ENCODE measurements around the gene TP63. TPM values are rescaled to one million over a fixed set of nuclear protein-coding genes. Genes with fewer than 3 reads are reported as not detected.

The TP63 gene
- total and polyA plus RNA-seq, 11 donors = 0.11 to 1.4 (median 0.37) TPM

- TF ChIP-seq POLR2A (IDR thresholded peaks at IDR 0.05) (no peak), CTCF (IDR thresholded peaks at IDR 0.05) (no peak)
- DNase-seq = no peak
- WGBS, 4 donors = 72 to 82% (median 75%) methylated on average over 7 of the region's 7 CpGs
- H3K27ac ChIP-seq = no peak overlapping the region
- intact Hi-C loops (cut with DNase I) = no loop called here
- H3K4me1 ChIP-seq = no peaks in the 10 kb centered on the region
- H3K27me3 ChIP-seq = no peaks in the 10 kb centered on the region
- no peaks in the 10 kb centered on the region for H3K36me3 ChIP-seq
- H3K9me3 ChIP-seq = no peaks in the 10 kb centered on the region
- H3K4me3 ChIP-seq = no peak overlapping the region
- peak in 1 of 4 donors; percentile 45 for ATAC-seq
These were observed 161.1 kb downstream of the TP63 start for GRCh38 chr3:189792046-189792929.

- ATAC-seq = no peak
- Histone ChIP-seq H3K9me3 (no peaks in the 10 kb centered on the region), H3K27ac (no peak overlapping the region), H3K4me3 (no peak overlapping the region), H3K4me1 (no peaks in the 10 kb centered on the region), H3K36me3 (no peaks in the 10 kb centered on the region), H3K27me3 (no peaks in the 10 kb centered on the region)
- WGBS, 4 donors = 84 to 96% (median 87%) methylated on average over 3 of the region's 3 CpGs
- TF ChIP-seq CTCF (IDR thresholded peaks at IDR 0.05) = no peak
- TF ChIP-seq POLR2A (IDR thresholded peaks at IDR 0.05) = no peak
- intact Hi-C loops (cut with DNase I) = no loop called here
- no peak for DNase-seq
These were observed 163.3 kb downstream of the TP63 start for GRCh38 chr3:189794518-189794917.

- ATAC-seq (no peak), DNase-seq (no peak)
- TF ChIP-seq CTCF (IDR thresholded peaks at IDR 0.05) = no peak
- no peak for TF ChIP-seq POLR2A (IDR thresholded peaks at IDR 0.05)
- H3K27me3 ChIP-seq = no peaks in the 10 kb centered on the region
- H3K4me3 ChIP-seq = no peak overlapping the region
- H3K9me3 ChIP-seq = no peaks in the 10 kb centered on the region
- 82 to 91% (median 85%) methylated on average over 5 of the region's 5 CpGs for WGBS, 4 donors
- no peak overlapping the region for H3K27ac ChIP-seq
- no peaks in the 10 kb centered on the region for H3K36me3 ChIP-seq
- H3K4me1 ChIP-seq = no peaks in the 10 kb centered on the region
- intact Hi-C loops (cut with DNase I) = no loop called here
These were observed 166.0 kb downstream of the TP63 start for GRCh38 chr3:189797103-189797750.

GRCh38 chr3:189799366-189799765 lies 168.2 kb downstream of the TP63 start:
- H3K27ac ChIP-seq = no peak overlapping the region
- intact Hi-C loops (cut with DNase I) = no loop called here
- H3K4me1 ChIP-seq = no peaks in the 10 kb centered on the region
- H3K9me3 ChIP-seq = no peaks in the 10 kb centered on the region
- no peaks in the 10 kb centered on the region for H3K27me3 ChIP-seq
- H3K4me3 ChIP-seq = no peak overlapping the region
- WGBS, 4 donors = 64 to 89% (median 68%) methylated on average over 1 of the region's 1 CpG
- ATAC-seq (no peak), DNase-seq (no peak)
- no peaks in the 10 kb centered on the region for H3K36me3 ChIP-seq
- no peak for TF ChIP-seq POLR2A (IDR thresholded peaks at IDR 0.05)
- TF ChIP-seq CTCF (IDR thresholded peaks at IDR 0.05) = no peak
